H9 (cell line): Measurements from ENCODE around the gene AVL9. TPM values are rescaled to one million over a fixed set of nuclear protein-coding genes. Genes with fewer than 3 reads are reported as not detected.

Experiments
- DNase-seq: peaks from one replicate; pipeline ENCODE4 v3.0.0-alpha.2; 2017
- H2AFZ ChIP-seq: one replicate; pipeline ENCODE4 v1.6.1; 2013; ENCODE audit warnings: mild to moderate bottlenecking, low read length, control low read depth, moderate library complexity
- H2AK5ac ChIP-seq: 2 replicates; pipeline ENCODE4 v1.6.1; 2013; ENCODE audit warnings: low read length, control low read depth, mixed read lengths; ENCODE audit not compliant: insufficient read length
- H2BK120ac ChIP-seq: one replicate; pipeline ENCODE4 v1.6.1; 2013; ENCODE audit warnings: low read depth, mild to moderate bottlenecking, low read length, control low read depth, inconsistent platforms; ENCODE audit not compliant: poor library complexity, severe bottlenecking
- H2BK12ac ChIP-seq: 2 replicates; pipeline ENCODE4 v1.6.1; 2013; ENCODE audit warnings: low read length, control low read depth, mixed read lengths, low read depth; ENCODE audit not compliant: insufficient read length
- H2BK15ac ChIP-seq: 2 replicates; pipeline ENCODE4 v1.6.1; 2013; ENCODE audit warnings: low read depth, low read length, control low read depth
- H2BK20ac ChIP-seq: one replicate; pipeline ENCODE4 v1.6.1; 2013; ENCODE audit warnings: low read depth, mild to moderate bottlenecking, low read length, control low read depth, inconsistent platforms; ENCODE audit not compliant: poor library complexity, severe bottlenecking
- H2BK5ac ChIP-seq: 2 replicates; pipeline ENCODE4 v1.6.1; 2013; ENCODE audit warnings: low read length, control low read depth, mixed read lengths; ENCODE audit not compliant: insufficient read length
- H3K14ac ChIP-seq: 2 replicates; pipeline ENCODE4 v1.6.1; 2013; ENCODE audit warnings: low read length, control low read depth; ENCODE audit not compliant: insufficient read depth
- H3K18ac ChIP-seq: 2 replicates; pipeline ENCODE4 v1.6.1; 2013; ENCODE audit warnings: low read depth, mild to moderate bottlenecking, mixed read lengths, low read length, control low read depth; ENCODE audit not compliant: insufficient read length
- H3K23ac ChIP-seq: 2 replicates; pipeline ENCODE4 v1.6.1; 2013; ENCODE audit warnings: low read length, control low read depth, mixed read lengths, low read depth; ENCODE audit not compliant: insufficient read length
- H3K23me2 ChIP-seq: 2 replicates; pipeline ENCODE4 v1.6.1; 2013; ENCODE audit warnings: low read depth, mild to moderate bottlenecking, mixed read lengths, low read length, control low read depth; ENCODE audit not compliant: insufficient read length, poor library complexity, severe bottlenecking
- H3K27ac ChIP-seq: 2 replicates; pipeline ENCODE4 v1.5.1; 2013; ENCODE audit warnings: low read length, control low read depth, mixed read lengths, low read depth; ENCODE audit not compliant: insufficient read length
- H3K27me3 ChIP-seq: 2 replicates; pipeline ENCODE4 v1.6.1; 2013; ENCODE audit warnings: low read length, control low read depth, inconsistent platforms; ENCODE audit not compliant: insufficient read depth
- H3K4ac ChIP-seq: 2 replicates; pipeline ENCODE4 v1.6.1; 2013; ENCODE audit warnings: low read depth, mild to moderate bottlenecking, control low read depth, inconsistent platforms, low read length, moderate library complexity
- H3K4me1 ChIP-seq: 2 replicates; pipeline ENCODE4 v1.6.1; 2013; ENCODE audit warnings: low read length, control low read depth, inconsistent platforms; ENCODE audit not compliant: insufficient read depth
- H3K4me2 ChIP-seq: 2 replicates; pipeline ENCODE4 v1.6.1; 2013; ENCODE audit warnings: low read length, control low read depth, mixed read lengths; ENCODE audit not compliant: insufficient read length, insufficient read depth
- H3K56ac ChIP-seq: 2 replicates; pipeline ENCODE4 v1.6.1; 2013; ENCODE audit warnings: low read depth, mild to moderate bottlenecking, mixed read lengths, low read length, control low read depth; ENCODE audit not compliant: insufficient read length
- H3K79me1 ChIP-seq: 2 replicates; pipeline ENCODE4 v1.6.1; 2013; ENCODE audit warnings: low read depth, mild to moderate bottlenecking, moderate library complexity, low read length, control low read depth, inconsistent platforms; ENCODE audit not compliant: insufficient read depth, poor library complexity, severe bottlenecking
- H3K79me2 ChIP-seq: 2 replicates; pipeline ENCODE4 v1.6.1; 2013; ENCODE audit warnings: low read length, control low read depth, inconsistent platforms; ENCODE audit not compliant: insufficient read depth
- H3K9ac ChIP-seq: 2 replicates; pipeline ENCODE4 v1.6.1; 2013; ENCODE audit warnings: low read length, control low read depth, mixed read lengths; ENCODE audit not compliant: insufficient read length; ENCODE audit errors: extremely low read depth
- H3K9me3 ChIP-seq: one replicate; pipeline ENCODE4 v1.6.1; 2013; ENCODE audit warnings: low read depth, low read length, inconsistent platforms; ENCODE audit not compliant: control insufficient read depth
- H3T11ph ChIP-seq: one replicate; pipeline ENCODE4 v1.6.1; 2013; ENCODE audit warnings: mild to moderate bottlenecking, low read length, control low read depth, inconsistent platforms
- H4K20me1 ChIP-seq: one replicate; pipeline ENCODE4 v1.6.1; 2013; ENCODE audit not compliant: control insufficient read depth, insufficient read length, insufficient read depth
- H4K5ac ChIP-seq: 2 replicates; pipeline ENCODE4 v1.6.1; 2013; ENCODE audit warnings: low read depth, mild to moderate bottlenecking, mixed read lengths, low read length, control low read depth; ENCODE audit not compliant: insufficient read length
- H4K8ac ChIP-seq: replicated peaks from 2 replicates; pipeline ENCODE4 v1.6.1; 2013; ENCODE audit warnings: low read length, control low read depth, mixed read lengths, low read depth; ENCODE audit not compliant: insufficient read length
- H4K91ac ChIP-seq: 2 replicates; pipeline ENCODE4 v1.6.1; 2013; ENCODE audit warnings: low read depth, mild to moderate bottlenecking, moderate library complexity, mixed read lengths, low read length, control low read depth; ENCODE audit not compliant: insufficient read length
- H3K27ac Mint-ChIP-seq, 3 experiments: 2 replicates in 2 of 3; 3 replicates in 1 of 3; pipeline ENCODE4 v1.8.0; 2020 to 2021; ENCODE audit warnings: mixed read lengths in 3 of 3, mild to moderate bottlenecking in 1 of 3, moderate library complexity in 1 of 3
- H3K27me3 Mint-ChIP-seq: 2 replicates; pipeline ENCODE4 v1.8.0; 2021; ENCODE audit warnings: low read depth, mild to moderate bottlenecking, moderate library complexity, mixed read lengths
- H3K36me3 Mint-ChIP-seq, 3 experiments: 2 replicates in 2 of 3; 3 replicates in 1 of 3; pipeline ENCODE4 v1.8.0; 2020 to 2021; ENCODE audit warnings: low read depth in 3 of 3, mixed read lengths in 3 of 3; ENCODE audit not compliant: insufficient read depth in 1 of 3
- H3K4me1 Mint-ChIP-seq, 2 experiments: 2 replicates each; pipeline ENCODE4 v1.8.0; 2020; ENCODE audit warnings: mixed read lengths in 2 of 2
- H3K4me3 Mint-ChIP-seq, 2 experiments: 2 replicates in 1 of 2; 3 replicates in 1 of 2; pipeline ENCODE4 v1.8.0; 2020 to 2021; ENCODE audit warnings: mild to moderate bottlenecking in 2 of 2, mixed read lengths in 2 of 2, moderate library complexity in 1 of 2
- H3K9me3 Mint-ChIP-seq, 2 experiments: 2 replicates in 1 of 2; 3 replicates in 1 of 2; pipeline ENCODE4 v1.8.0; 2020; ENCODE audit warnings: mild to moderate bottlenecking in 2 of 2, mixed read lengths in 2 of 2, moderate library complexity in 1 of 2
- WGBS: extraction: QIAGEN DNeasy Blood & Tissue Kit; methylation state at CpG from one replicate; pipeline ENCODE4 v1.1.7; 2013; ENCODE audit warnings: missing lambda C conversion rate, low lambda C conversion rate, mixed read lengths; ENCODE audit not compliant: insufficient read length; ENCODE audit errors: extremely low coverage; 5-methylcytosine and 5-hydroxymethylcytosine counted together
- total RNA-seq: library from RNA; stranded (reverse); gene quantifications from 2 replicates; pipeline ENCODE4 v1.2.1, GENCODE V29; 2021
- TF ChIP-seq, protein P1 (sequence below): fragments of 200-600 bp; sonication (generic); conservative IDR thresholded peaks from 3 replicates; pipeline ENCODE4 v1.8.0; 2021; ENCODE audit warnings: antibody characterized with exemption, mild to moderate bottlenecking

AVL9 gene
- total RNA-seq, 1 experiment from 2014 or later, result 38.7 TPM

DNA sequence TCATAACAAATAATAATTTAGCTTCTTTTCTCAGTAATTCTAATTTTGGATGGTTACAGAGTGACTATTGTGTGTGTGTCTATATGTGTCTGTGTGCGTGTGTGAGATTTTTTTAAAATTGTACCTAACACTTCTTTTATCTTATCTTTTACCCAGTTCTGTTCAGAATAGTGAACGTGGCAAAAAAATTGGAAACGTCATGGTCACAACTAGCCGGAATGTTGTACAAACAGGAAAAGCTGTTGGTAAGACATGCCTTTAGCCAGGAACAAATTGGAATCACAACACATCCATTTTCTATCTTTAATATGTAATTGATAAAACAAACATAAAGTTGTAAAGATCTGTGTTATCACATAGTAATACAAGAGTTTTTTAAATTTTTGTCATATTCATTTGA, 85.4 kb downstream of the AVL9 start:
- Histone ChIP-seq H3K18ac (no peak overlapping the region), H4K91ac (no peak overlapping the region), H3K79me1 (no peaks in the 10 kb centered on the region), H2BK5ac (no peak overlapping the region), H3T11ph (no peak overlapping the region), H2AFZ (no peak overlapping the region), H2BK15ac (no peak overlapping the region), H4K5ac (no peak overlapping the region), H3K23me2 (no peaks in the 10 kb centered on the region), H3K9ac (no peak overlapping the region), H3K9me3 (no peaks in the 10 kb centered on the region), H3K4me1 (no peaks in the 10 kb centered on the region), H2BK120ac (no peak overlapping the region), H4K8ac (no peak overlapping the region), H3K27me3 (no peaks in the 10 kb centered on the region), H3K79me2 (no peaks in the 10 kb centered on the region), H3K56ac (no peak overlapping the region), H3K23ac (no peak overlapping the region), H3K14ac (no peak overlapping the region), H2BK20ac (no peak overlapping the region), H2AK5ac (no peak overlapping the region), H3K27ac (no peak overlapping the region), H3K4ac (no peak overlapping the region), H4K20me1 (no peaks in the 10 kb centered on the region), H2BK12ac (no peak overlapping the region), H3K4me2 (no peak overlapping the region)
- Mint-ChIP-seq H3K4me1 (peaks cover under 1% of the 10 kb centered on the region in 2 experiments; a peak in 3 of 4 replicates), H3K9me3 (no peaks in the 10 kb centered on the region), H3K27me3 (no peaks in the 10 kb centered on the region), H3K36me3 (peaks cover 38 to 72% (median 65%) of the 10 kb centered on the region in 3 experiments), H3K27ac (no peak overlapping the region), H3K4me3 (no peak overlapping the region)
- DNase-seq, result no peak
- WGBS, result no CpG with 5 or more reads among the region's 4 CpGs
- TF ChIP-seq, protein P1, sequence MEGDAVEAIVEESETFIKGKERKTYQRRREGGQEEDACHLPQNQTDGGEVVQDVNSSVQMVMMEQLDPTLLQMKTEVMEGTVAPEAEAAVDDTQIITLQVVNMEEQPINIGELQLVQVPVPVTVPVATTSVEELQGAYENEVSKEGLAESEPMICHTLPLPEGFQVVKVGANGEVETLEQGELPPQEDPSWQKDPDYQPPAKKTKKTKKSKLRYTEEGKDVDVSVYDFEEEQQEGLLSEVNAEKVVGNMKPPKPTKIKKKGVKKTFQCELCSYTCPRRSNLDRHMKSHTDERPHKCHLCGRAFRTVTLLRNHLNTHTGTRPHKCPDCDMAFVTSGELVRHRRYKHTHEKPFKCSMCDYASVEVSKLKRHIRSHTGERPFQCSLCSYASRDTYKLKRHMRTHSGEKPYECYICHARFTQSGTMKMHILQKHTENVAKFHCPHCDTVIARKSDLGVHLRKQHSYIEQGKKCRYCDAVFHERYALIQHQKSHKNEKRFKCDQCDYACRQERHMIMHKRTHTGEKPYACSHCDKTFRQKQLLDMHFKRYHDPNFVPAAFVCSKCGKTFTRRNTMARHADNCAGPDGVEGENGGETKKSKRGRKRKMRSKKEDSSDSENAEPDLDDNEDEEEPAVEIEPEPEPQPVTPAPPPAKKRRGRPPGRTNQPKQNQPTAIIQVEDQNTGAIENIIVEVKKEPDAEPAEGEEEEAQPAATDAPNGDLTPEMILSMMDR, result no peak
